GM12874 (cell line): ENCODE data around the gene KCNH6.

Source experiments
- TF ChIP-seq, protein P1 (sequence below): IDR thresholded peaks from 2 replicates; pipeline ENCODE4 v1.5.1; 2011; ENCODE audit warnings: low read depth, mild to moderate bottlenecking, control low read depth, low read length, moderate library complexity; ENCODE audit not compliant: insufficient read depth

The KCNH6 gene

DNA sequence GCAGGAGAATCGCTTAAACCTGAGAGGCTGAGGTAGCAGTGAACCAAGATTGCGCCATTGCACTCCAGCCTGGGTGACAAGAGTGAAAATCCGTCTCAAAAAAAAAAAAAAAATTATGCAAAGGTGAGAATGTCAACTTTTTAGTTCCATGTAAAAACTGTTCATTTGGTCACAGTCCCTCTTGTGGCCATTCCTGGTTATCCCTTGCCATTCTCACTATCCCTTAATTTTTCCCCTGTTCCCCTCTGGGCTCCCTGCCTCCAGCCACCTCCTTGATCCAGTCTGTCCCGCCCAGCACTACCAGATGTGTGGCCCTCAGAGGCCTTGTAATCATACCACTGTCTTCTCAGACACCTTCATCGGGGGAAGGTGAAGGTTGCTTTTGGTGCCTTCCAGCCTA lies 50.5 kb downstream of the KCNH6 start:
- TF ChIP-seq, protein P1, sequence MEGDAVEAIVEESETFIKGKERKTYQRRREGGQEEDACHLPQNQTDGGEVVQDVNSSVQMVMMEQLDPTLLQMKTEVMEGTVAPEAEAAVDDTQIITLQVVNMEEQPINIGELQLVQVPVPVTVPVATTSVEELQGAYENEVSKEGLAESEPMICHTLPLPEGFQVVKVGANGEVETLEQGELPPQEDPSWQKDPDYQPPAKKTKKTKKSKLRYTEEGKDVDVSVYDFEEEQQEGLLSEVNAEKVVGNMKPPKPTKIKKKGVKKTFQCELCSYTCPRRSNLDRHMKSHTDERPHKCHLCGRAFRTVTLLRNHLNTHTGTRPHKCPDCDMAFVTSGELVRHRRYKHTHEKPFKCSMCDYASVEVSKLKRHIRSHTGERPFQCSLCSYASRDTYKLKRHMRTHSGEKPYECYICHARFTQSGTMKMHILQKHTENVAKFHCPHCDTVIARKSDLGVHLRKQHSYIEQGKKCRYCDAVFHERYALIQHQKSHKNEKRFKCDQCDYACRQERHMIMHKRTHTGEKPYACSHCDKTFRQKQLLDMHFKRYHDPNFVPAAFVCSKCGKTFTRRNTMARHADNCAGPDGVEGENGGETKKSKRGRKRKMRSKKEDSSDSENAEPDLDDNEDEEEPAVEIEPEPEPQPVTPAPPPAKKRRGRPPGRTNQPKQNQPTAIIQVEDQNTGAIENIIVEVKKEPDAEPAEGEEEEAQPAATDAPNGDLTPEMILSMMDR, result no peak

DNA sequence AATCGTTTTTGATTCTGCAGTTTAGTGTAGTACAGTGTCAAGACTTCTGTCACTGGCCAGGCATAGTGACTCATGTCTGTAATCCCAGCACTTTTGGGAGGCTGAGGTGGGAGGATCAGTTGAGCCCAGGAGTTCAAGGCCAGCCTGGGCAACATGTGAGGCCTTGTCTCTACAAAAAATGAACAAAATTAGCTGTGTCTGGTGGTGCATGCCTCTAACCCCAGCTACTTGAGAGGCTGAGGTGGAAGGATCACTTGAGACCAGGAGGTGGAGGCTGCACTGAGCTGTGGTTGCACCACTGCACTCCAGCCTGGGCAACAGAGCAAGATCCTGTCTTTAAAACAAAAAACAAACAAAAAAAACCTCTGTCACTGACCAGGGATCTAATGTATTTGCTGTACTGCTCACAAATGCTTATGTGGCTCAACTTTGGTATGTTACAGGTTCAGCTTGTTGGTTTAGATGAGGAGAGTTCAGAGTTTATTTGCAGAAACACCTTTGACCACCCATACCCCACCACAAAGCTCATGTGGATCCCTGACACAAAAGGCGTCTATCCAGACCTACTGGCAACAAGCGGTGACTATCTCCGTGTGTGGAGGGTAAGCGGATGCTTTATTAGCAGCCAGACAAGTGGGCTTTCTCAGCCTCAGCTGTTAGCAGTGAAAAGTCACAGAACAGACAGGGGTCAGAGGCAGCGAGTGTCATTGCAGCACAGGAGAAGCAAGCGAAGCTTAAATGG lies 55.0 kb downstream of the KCNH6 start:
- TF ChIP-seq, protein P1, result no peak

DNA sequence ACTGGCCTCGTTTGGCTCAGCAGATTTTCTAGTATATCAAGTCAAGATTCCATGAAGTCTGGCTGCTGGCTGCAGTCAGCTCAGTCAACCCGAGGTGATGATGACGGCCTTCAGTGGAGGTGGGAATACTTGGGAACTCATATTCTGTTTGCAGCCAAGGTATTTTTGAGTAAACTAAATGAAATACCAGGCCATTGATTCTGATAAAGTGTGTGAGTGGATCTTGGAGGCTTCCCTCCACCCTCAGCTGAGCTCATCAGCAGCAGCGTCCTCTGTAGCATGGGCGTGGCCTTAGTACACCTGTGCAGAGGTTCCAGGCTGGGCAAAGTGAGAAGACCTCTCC lies 55.6 kb downstream of the KCNH6 start:
- TF ChIP-seq, protein P1, result no peak

DNA sequence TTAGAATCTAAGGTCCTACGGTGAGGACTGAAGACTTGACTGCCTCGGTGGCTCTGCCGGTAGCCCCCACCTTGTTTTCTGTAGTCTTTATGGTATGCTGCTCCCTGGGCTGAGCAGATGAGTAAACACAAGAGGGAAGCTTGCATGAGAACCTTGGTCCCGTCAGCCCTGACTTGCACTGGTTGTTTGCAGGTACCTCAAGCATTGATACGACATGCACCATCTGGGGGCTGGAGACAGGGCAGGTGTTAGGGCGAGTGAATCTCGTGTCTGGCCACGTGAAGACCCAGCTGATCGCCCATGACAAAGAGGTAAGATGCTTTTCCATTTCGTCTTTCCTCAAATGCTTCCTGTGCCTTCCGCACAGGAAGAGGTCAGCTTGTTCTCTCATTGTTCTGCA lies 56.5 kb downstream of the KCNH6 start:
- TF ChIP-seq, protein P1, result no peak

DNA sequence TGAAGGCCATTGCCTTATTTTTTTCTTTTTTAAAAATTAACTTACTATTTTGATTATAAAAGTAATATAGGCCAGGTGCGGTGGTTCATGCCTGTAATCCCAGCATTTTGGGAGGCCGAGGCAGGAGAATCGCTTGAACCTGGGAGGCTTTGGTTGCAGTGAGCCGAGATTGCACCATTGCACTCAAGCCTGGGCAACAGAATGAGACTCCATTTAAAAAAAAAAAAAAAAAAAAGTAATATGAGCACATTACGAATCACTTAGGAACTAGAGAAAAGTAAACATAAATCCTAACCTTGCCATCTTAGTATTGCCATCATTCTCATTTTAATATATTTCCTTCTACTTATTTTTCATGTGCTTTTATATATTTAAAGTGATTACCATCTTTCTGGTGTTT lies 64.6 kb downstream of the KCNH6 start:
- TF ChIP-seq, protein P1, result no peak

DNA sequence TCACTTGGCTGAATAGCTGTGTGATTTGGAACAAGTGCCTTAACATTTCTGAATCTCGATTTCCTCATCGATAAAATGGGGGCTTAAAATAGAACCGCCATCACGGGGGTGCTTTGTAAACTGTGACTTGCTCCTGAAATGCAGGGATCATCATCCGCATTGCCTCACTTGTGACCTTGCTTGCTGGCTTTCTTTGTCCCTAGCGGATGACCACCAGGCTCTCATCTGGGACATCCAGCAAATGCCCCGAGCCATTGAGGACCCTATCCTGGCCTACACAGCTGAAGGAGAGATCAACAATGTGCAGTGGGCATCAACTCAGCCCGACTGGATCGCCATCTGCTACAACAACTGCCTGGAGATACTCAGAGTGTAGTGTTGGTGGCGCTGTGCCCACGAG lies 65.6 kb downstream of the KCNH6 start:
- TF ChIP-seq, protein P1, result no peak

DNA sequence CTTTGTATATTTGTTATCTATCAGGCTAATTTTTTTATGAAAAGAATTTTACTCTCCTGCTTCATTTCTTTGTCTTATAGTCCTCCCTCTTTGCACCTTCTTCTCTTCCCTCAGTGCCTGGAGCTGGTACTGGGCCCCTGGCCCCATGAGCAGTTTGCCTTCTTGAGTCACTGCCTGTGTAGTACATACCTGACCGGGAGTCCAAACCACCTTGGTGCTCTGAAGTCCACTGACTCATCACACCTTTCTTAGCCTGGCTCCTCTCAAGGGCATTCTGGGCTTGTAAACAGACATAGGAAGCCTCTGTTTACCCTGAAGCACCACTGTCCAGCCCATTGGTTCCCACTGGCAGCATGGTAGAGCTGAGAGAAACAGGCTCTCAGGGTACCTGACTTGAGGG lies 66.5 kb downstream of the KCNH6 start:
- TF ChIP-seq, protein P1, result no peak
